ENCODE data around the gene PCDHA1.

Gene PCDHA1

GRCh38 chr5:140989254-140990020, 203.5 kb downstream of the PCDHA1 start:
- TF ChIP-seq CTCF (IDR thresholded peaks at IDR 0.05; ENCODE audit: low read depth, low read length, missing control alignments) = no peak
- no peak overlapping the region for H3K4me3 ChIP-seq (ENCODE audit: low read depth, low read length)
- no peak for DNase-seq (ENCODE audit: low read depth)

GRCh38 chr5:140992828-140993227, 206.9 kb downstream of the PCDHA1 start:
- H3K4me3 ChIP-seq (ENCODE audit: low read depth, low read length) = no peak overlapping the region
- TF ChIP-seq CTCF (IDR thresholded peaks at IDR 0.05; ENCODE audit: low read depth, low read length, missing control alignments) = no peak
- no peak for DNase-seq (ENCODE audit: low read depth)

DNA sequence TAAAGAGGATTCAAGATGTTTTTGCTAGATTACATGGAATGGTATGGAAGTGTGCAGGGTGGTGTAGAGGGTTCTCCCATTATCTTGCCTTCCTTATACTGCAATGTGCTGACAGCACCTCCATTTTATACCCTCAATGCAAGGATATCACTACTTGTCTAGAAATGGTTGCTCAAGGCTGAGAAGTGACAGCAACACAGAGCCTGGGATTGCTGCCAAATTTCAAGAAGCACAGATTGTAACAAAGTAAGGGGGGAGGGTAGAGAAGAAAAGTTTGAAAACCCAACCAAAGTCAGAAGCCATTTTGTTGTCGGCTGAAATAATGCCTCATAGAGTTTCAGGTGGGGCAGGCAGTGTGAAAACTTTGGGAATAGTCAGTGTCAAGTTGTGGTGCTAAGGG, 210.1 kb downstream of the PCDHA1 start:
- DNase-seq (ENCODE audit: low read depth) = no peak
- TF ChIP-seq CTCF (IDR thresholded peaks at IDR 0.05; ENCODE audit: low read depth, low read length, missing control alignments) = no peak
- H3K4me3 ChIP-seq (ENCODE audit: low read depth, low read length) = no peak overlapping the region

DNA sequence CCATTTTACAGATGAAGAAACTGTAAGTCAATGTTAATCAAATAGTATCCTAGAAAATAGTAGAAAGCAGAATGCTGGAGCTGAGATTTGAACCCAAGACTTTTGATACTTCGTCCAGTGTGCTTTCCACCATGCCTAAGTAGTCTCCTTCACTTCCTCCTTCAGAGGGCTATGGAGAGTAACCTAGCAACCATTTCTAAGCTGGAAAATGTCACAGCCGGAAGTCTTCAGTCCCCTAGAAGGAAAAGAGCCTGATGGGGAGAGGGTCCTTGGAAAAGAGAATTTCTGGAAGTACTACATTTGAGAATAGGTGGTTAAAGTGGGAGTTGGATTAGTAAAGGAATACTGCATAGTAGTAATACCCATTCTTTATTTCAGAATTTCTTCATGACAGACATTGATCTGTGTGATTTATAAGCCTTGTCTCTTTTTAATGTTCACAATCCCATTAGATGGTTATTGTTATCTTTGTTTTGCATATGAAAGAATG, 213.0 kb downstream of the PCDHA1 start:
- H3K4me3 ChIP-seq (ENCODE audit: low read depth, low read length) = no peak overlapping the region
- no peak for DNase-seq (ENCODE audit: low read depth)
- TF ChIP-seq CTCF (IDR thresholded peaks at IDR 0.05; ENCODE audit: low read depth, low read length, missing control alignments) = no peak

GRCh38 chr5:141001446-141001843, 215.5 kb downstream of the PCDHA1 start:
- DNase-seq (ENCODE audit: low read depth) = no peak
- no peak for TF ChIP-seq CTCF (IDR thresholded peaks at IDR 0.05; ENCODE audit: low read depth, low read length, missing control alignments)
- H3K4me3 ChIP-seq (ENCODE audit: low read depth, low read length) = no peak overlapping the region

GRCh38 chr5:141001844-141002604, 216.1 kb downstream of the PCDHA1 start:
- no peak overlapping the region for H3K4me3 ChIP-seq (ENCODE audit: low read depth, low read length)
- no peak for DNase-seq (ENCODE audit: low read depth)
- no peak for TF ChIP-seq CTCF (IDR thresholded peaks at IDR 0.05; ENCODE audit: low read depth, low read length, missing control alignments)
